Neural crest cell (in vitro differentiated cells): ENCODE data around the gene ENOPH1. TPM values are rescaled to one million over a fixed set of nuclear protein-coding genes. Genes with fewer than 3 reads are reported as not detected.
A peak's percentile ranks its signal among the peaks of the same experiment; 100 is the strongest.

ENCODE experiments used
- DNase-seq: peaks from one replicate; pipeline ENCODE4 v3.0.0; 2021; ENCODE audit warnings: low read depth, mixed read lengths, low spot score
- H3K27ac Mint-ChIP-seq: one replicate; pipeline ENCODE4 v1.8.0; 2021; ENCODE audit warnings: mild to moderate bottlenecking, mixed read lengths; ENCODE audit not compliant: unreplicated experiment
- H3K27me3 Mint-ChIP-seq: 2 replicates; pipeline ENCODE4 v1.8.0; 2021; ENCODE audit warnings: low read depth, mild to moderate bottlenecking, mixed read lengths
- H3K36me3 Mint-ChIP-seq: 2 replicates; pipeline ENCODE4 v1.8.0; 2021; ENCODE audit warnings: low read depth, mild to moderate bottlenecking, mixed read lengths
- H3K4me1 Mint-ChIP-seq: 2 replicates; pipeline ENCODE4 v1.8.0; 2021; ENCODE audit warnings: mixed read lengths
- H3K4me3 Mint-ChIP-seq: one replicate; pipeline ENCODE4 v1.8.0; 2021; ENCODE audit warnings: mild to moderate bottlenecking, mixed read lengths
- H3K9me3 Mint-ChIP-seq: 2 replicates; pipeline ENCODE4 v1.8.0; 2021; ENCODE audit warnings: mixed read lengths
- total RNA-seq: library from RNA; stranded (reverse); gene quantifications from 2 replicates; pipeline ENCODE4 v1.2.1, GENCODE V29; 2021
- TF ChIP-seq, protein P1 (sequence below): fragments of 200-600 bp; sonication (generic); conservative IDR thresholded peaks from 2 replicates; pipeline ENCODE4 v1.5.0; 2021; ENCODE audit warnings: antibody characterized with exemption, mild to moderate bottlenecking

ENOPH1 gene
- total RNA-seq, 1 donor from 2014 or later, result 52.8 TPM

GRCh38 chr4:82434949-82435348, 4.6 kb downstream of the ENOPH1 start:
- H3K4me3 Mint-ChIP-seq, result peak overlapping the region; percentile 47
- no peaks in the 10 kb centered on the region for H3K9me3 Mint-ChIP-seq
- no peak for DNase-seq
- peaks cover 40% of the 10 kb centered on the region for H3K4me1 Mint-ChIP-seq
- TF ChIP-seq, protein P1, sequence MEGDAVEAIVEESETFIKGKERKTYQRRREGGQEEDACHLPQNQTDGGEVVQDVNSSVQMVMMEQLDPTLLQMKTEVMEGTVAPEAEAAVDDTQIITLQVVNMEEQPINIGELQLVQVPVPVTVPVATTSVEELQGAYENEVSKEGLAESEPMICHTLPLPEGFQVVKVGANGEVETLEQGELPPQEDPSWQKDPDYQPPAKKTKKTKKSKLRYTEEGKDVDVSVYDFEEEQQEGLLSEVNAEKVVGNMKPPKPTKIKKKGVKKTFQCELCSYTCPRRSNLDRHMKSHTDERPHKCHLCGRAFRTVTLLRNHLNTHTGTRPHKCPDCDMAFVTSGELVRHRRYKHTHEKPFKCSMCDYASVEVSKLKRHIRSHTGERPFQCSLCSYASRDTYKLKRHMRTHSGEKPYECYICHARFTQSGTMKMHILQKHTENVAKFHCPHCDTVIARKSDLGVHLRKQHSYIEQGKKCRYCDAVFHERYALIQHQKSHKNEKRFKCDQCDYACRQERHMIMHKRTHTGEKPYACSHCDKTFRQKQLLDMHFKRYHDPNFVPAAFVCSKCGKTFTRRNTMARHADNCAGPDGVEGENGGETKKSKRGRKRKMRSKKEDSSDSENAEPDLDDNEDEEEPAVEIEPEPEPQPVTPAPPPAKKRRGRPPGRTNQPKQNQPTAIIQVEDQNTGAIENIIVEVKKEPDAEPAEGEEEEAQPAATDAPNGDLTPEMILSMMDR, result no peak
- H3K27me3 Mint-ChIP-seq, result peaks cover 4% of the 10 kb centered on the region
- H3K27ac Mint-ChIP-seq, result no peak overlapping the region
- H3K36me3 Mint-ChIP-seq, result peaks cover 8% of the 10 kb centered on the region

GRCh38 chr4:82436130-82436529, 5.7 kb downstream of the ENOPH1 start:
- H3K4me3 Mint-ChIP-seq, result no peak overlapping the region
- H3K36me3 Mint-ChIP-seq, result peaks cover 8% of the 10 kb centered on the region
- DNase-seq, result no peak
- TF ChIP-seq, protein P1, result no peak
- no peaks in the 10 kb centered on the region for H3K9me3 Mint-ChIP-seq
- H3K27me3 Mint-ChIP-seq, result peaks cover 2% of the 10 kb centered on the region
- H3K4me1 Mint-ChIP-seq, result peaks cover 36% of the 10 kb centered on the region
- no peak overlapping the region for H3K27ac Mint-ChIP-seq

GRCh38 chr4:82436780-82437179, 6.4 kb downstream of the ENOPH1 start:
- H3K27ac Mint-ChIP-seq, result no peak overlapping the region
- no peaks in the 10 kb centered on the region for H3K9me3 Mint-ChIP-seq
- TF ChIP-seq, protein P1, result no peak
- H3K4me3 Mint-ChIP-seq, result peak overlapping the region; percentile 45
- H3K36me3 Mint-ChIP-seq, result peaks cover 9% of the 10 kb centered on the region
- H3K4me1 Mint-ChIP-seq, result peaks cover 31% of the 10 kb centered on the region
- DNase-seq, result no peak
- H3K27me3 Mint-ChIP-seq, result no peaks in the 10 kb centered on the region

DNA sequence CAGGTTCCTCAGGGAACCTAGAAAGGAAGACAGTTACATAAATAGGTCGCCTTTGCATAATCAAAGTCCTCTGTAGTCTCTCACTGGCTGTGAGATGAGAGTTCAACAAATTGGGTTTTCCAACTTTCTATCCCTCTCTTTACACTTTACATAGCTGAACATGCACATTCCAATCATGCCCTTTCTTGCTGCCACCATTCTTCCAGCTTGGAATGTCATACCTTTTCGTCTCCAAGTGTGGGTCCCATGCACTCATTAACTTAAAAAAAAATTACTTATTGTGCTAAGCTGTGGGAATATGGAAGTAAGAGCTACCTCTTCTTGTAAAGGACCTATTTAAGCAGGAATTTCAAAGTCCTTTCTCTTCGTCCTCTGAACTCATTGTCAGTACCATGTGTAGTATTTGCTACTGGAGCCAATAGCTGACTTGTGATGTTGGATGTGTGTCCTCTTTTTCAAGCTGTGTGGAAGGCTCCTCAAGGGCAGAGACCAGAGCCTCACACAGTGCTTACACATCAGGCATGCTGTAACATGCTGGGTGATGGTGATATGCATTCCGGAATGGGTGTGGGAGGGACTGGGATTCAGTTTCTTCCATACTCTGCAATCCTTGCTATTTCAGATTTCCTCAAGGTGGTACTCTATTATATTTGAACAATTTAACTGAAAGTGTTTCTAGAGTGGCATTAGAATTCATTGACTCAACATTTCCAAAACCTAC, 7.1 kb downstream of the ENOPH1 start:
- peaks cover 24% of the 10 kb centered on the region for H3K4me1 Mint-ChIP-seq
- TF ChIP-seq, protein P1, result no peak
- H3K36me3 Mint-ChIP-seq, result peaks cover 12% of the 10 kb centered on the region
- no peak overlapping the region for H3K27ac Mint-ChIP-seq
- DNase-seq, result no peak
- H3K27me3 Mint-ChIP-seq, result no peaks in the 10 kb centered on the region
- peak overlapping the region; percentile 41 for H3K4me3 Mint-ChIP-seq
- no peaks in the 10 kb centered on the region for H3K9me3 Mint-ChIP-seq

DNA sequence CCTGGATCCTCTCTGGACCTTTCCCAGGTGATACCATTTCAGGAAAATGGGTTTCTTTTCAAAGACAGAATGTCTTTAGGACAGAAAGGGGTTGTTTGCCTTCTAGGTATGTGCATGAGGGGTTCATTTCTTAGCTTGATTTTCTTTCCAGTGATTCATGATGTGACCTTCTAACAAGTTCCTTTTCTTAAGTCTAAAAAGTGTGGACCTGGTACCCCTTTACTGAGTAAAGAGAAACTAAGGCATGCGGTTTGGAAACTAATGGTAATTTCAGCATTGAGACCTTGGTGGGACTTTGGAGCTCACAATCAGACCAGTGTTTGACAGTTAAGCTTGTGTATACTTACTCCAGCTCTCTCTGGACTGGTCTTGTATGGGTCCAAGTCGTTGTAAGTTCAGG, 8.7 kb downstream of the ENOPH1 start:
- Mint-ChIP-seq H3K27ac (no peak overlapping the region), H3K36me3 (peaks cover 14% of the 10 kb centered on the region), H3K4me1 (peaks cover 10% of the 10 kb centered on the region), H3K4me3 (no peak overlapping the region), H3K9me3 (no peaks in the 10 kb centered on the region), H3K27me3 (no peaks in the 10 kb centered on the region)
- no peak for DNase-seq
- TF ChIP-seq, protein P1, result no peak
